Nasal cavity respiratory epithelium epithelial cell of viscerocranial mucosa (primary cell): Measurements from ENCODE around the gene MPV17L. TPM values are rescaled to one million over a fixed set of nuclear protein-coding genes. Genes with fewer than 3 reads are reported as not detected.

Experiments
- total RNA-seq: library from RNA; depleted of rRNA; stranded (reverse); fragments of >200 nt; gene quantifications from 2 replicates; pipeline ENCODE4 v1.2.3, GENCODE V29; 2014

MPV17L gene
- total RNA-seq, result 0.64 and 1.4 TPM in 2 replicates

GRCh38 chr16:15395631-15396508 lies at the start of gene MPV17L:
Gene MPV17L, plus strand, starts transcription at chr16:15395754. Its CDS starts 144 bp downstream, at chr16:15395898.

GRCh38 chr16:15378194-15378593 lies 17.4 kb upstream of the MPV17L start, which contains the start of gene NPIPA5:
Gene NPIPA5, minus strand, starts transcription at chr16:15378294. Its CDS starts 0 bp downstream, at chr16:15378294.

GRCh38 chr16:15434425-15435215 lies 39.1 kb downstream of the MPV17L start, which contains the start of gene BMERB1:
Gene BMERB1, plus strand, starts transcription at chr16:15434588. Its CDS starts 66 bp downstream, at chr16:15434654.

Other genes with a start within 250 kb of the MPV17L start
- gene NPIPA5, start 17.5 kb upstream of the MPV17L start, total RNA-seq, result 0.21 and 2.1 TPM in 2 replicates
- gene BMERB1, start 38.8 kb downstream of the MPV17L start, total RNA-seq, result 2.1 and 2.7 TPM in 2 replicates
- 19.5 and 30.5 TPM in 2 replicates for gene MARF1, start 247.4 kb downstream of the MPV17L start, total RNA-seq